Ramos (cell line): Measurements from ENCODE around the gene GABPB2.

ENCODE experiments used
- in situ Hi-C: fragments of 300-500 bp; cut with MboI; formaldehyde crosslinking; loops from one replicate; pipeline ENCODE4 v1.14.3; 2022; ENCODE audit warnings: low sequenced_read_pairs; ENCODE audit not compliant: unreplicated experiment

Gene GABPB2

DNA sequence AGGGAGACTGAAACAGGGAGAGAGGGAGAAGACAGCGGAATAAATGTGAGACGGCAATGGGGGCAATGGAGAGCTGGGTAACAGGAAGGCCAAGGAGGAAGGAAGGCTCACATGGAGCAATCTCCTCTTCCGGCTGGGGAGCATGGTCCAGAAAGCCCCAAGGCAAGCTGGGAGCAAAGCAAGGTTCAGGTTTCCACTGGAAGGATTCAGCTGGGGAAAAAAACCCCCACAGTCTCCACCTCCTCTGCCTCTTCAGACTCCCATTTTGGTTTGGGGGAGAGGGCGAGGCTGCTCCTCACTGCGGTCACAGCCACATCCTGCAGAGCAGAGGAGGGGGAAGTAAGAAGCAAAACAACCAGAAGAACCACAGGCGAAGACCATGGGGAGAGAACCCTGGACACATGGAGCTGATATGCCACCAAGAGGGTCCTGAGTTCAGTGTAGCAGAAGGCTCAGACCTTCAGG is 86.5 kb downstream of the GABPB2 start:
- in situ Hi-C loops, result loop anchor here (10.0 kb wide), 1 partner anchor 62 kb away; no protein-coding TSS in a partner anchor

DNA sequence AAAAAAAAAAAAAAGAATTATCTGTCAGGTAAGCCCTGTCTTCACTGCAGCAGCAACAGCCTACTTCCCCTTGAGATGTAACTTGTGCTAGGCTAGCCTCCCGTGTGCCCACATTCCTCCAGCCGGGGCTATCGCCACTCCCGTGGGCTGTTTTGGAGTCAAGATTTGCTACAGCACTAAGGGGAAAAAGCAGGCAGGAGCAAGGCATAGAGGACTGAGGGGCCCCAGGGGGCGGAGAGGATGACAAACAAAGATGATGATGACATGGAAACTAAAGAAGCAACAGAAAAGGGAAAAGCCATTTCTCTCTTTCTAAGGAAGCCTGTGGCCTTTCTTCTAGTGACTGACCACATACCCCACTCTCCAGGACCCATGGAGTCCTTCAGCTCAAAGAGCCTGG is 87.8 kb downstream of the GABPB2 start:
- in situ Hi-C loops, result loop anchor here (10.0 kb wide), 1 partner anchor 64 kb away; no protein-coding TSS in a partner anchor

GRCh38 chr1:151158751-151159251 is 88.2 kb downstream of the GABPB2 start:
- in situ Hi-C loops, result loop anchor here (10.0 kb wide), 1 partner anchor 64 kb away; no protein-coding TSS in a partner anchor

DNA sequence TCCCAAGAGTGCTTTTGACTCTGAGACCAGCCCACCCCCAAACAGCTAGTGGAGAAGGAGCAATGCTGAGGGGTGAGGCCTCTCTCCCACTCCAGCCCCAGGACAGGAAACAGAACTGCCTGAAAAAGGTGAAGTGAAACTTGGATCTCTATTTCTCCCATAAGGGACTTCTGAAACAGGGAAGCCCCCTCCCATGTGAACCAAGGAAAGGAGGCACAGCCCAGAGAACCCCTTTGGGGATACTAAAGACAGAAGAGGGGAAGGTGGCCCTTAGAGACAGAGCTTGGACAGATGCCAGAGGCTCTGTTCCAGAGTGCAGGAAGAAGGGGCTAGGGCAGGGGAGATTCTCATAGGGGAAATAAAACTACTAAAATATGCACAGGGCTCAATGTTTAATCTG is 88.8 kb downstream of the GABPB2 start:
- in situ Hi-C loops, result loop anchor here (10.0 kb wide), 1 partner anchor 65 kb away; no protein-coding TSS in a partner anchor

DNA sequence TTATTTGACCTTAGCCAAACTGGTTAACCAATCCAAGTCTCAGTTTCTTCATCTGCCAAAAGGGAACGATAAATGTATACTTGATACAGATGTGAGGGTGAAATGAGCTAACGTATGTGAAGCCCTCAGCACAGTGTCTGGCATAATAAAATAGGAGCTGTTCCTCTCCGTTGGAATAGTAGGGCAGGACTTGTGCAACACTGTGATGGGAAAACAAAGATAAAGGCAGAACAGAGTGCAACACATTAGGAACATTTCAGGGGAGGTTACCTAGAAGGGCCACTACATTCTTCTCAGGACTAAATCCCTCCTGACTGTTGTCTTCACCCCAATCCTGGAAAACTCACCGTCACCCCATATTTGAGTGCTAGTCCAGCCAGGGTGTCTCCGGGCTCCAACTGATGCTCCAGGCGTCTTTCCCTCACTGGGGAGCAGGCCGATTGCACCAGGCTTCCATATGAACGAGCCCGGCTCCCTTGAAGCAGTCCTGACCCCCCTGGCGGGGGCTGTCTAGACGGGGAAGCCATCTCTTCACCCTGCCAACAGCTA is 94.2 kb downstream of the GABPB2 start:
- in situ Hi-C loops, result no loop called here

- in situ Hi-C loops, result no loop called here
Observed at GRCh38 chr1:151165281-151165737, 94.7 kb downstream of the GABPB2 start.

DNA sequence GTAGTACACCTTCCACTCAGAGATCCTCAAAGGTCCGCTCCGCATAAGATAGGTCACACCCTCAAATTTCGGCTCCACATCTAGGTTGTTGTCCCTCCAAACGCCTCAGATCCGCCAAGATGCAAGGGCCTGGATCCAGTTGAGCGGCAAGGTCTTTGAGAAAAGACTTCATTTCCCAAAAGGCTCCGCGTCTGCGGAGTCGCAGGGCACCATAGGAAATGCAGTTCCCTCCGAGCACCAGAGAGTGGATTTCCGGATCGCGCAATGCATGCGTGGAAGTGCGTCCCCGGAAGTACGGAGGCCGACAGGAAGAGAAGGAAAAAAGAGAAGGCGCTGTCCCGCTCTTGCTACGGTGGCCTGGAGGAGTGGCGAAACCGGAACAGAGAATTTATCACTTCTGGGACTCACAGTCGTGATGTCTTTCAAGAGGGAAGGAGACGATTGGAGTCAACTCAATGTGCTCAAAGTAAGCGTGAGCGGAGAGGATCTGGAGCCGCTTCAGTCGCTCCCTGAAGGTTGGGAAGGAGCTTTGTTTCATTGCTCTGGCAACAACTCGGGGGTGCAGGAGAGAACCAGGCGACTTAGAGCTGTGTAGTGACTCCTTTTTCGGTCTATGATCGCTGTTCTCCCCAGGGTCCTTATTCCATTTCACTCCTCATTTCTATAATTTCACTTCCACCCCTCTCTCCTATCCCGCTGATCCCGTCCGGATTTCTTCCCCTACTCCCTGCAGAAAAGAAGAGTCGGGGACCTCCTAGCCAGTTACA is 95.4 kb downstream of the GABPB2 start, which contains the start of the genes LYSMD1 and SCNM1:
TSS of gene LYSMD1 (minus strand) at position 165 of the 767 bp plus-strand sequence. CDS start 644 bp downstream, outside the sequence.
TSS of gene SCNM1 (plus strand) at position 407 of the 767 bp plus-strand sequence. CDS start at position 416, 9 bp downstream.
- in situ Hi-C loops, result no loop called here

GRCh38 chr1:151166505-151166956 is 96.0 kb downstream of the GABPB2 start:
- in situ Hi-C loops, result no loop called here

DNA sequence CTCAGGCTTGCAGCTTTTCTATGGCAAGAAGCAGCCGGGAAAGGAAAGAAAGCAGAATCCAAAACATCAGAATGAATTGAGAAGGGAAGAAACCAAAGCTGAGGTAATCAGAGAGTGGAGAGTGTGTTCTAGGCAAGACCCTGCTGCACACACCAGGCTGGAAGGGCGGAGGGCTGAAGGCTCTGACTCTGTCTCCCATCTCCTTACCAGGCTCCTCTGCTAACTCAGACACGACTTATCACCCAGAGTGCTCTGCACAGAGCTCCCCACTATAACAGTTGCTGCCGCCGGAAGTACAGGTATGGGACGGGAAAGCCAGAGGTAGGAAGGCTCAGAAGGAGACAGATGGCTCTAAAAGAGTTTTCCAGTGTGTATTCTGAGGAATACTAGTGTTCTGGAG is 96.6 kb downstream of the GABPB2 start:
- in situ Hi-C loops, result no loop called here

DNA sequence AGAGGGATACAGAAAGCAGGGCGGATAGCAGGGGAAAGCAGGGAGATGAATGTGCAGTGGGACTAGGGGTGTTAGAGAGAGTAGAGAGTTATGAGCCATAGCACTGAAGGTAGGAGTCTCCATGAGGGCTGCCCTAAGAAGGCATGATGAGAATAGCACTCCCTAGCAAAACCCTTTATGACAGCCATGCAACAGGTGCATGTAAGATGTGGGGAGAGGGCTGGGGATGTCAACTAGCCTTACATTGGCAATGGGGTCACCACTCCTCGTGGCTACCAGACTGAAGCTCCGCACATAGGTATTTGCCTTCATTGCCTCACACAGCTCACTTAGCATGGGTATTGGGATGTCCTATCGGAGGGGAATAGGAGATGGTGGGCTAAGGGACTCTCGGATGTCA is 100.6 kb downstream of the GABPB2 start:
- in situ Hi-C loops, result no loop called here
